ENCODE measurements around the gene IL23R.

IL23R gene

DNA sequence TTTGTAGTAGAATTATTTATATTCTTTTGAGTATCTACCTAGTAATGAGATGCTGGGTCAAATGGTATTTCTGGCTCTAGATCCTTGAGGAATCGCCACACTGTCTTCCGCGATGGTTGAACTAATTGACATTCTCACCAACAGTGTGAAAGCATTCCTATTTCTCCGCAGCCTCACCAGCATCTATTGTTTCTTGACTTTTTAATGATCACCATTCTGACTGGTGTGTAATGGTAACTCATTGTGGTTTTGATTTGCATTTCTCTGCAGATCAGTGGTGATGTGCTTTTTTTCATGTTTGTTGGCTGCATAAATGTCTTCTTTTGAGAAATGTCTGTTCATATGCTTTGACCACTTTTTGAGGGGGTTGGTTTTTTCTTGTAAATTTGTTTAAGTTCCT lies 15.3 kb upstream of the IL23R start:
- no peak for DNase-seq (ENCODE audit: extremely low read depth, low read depth)
- TF ChIP-seq, protein P1, sequence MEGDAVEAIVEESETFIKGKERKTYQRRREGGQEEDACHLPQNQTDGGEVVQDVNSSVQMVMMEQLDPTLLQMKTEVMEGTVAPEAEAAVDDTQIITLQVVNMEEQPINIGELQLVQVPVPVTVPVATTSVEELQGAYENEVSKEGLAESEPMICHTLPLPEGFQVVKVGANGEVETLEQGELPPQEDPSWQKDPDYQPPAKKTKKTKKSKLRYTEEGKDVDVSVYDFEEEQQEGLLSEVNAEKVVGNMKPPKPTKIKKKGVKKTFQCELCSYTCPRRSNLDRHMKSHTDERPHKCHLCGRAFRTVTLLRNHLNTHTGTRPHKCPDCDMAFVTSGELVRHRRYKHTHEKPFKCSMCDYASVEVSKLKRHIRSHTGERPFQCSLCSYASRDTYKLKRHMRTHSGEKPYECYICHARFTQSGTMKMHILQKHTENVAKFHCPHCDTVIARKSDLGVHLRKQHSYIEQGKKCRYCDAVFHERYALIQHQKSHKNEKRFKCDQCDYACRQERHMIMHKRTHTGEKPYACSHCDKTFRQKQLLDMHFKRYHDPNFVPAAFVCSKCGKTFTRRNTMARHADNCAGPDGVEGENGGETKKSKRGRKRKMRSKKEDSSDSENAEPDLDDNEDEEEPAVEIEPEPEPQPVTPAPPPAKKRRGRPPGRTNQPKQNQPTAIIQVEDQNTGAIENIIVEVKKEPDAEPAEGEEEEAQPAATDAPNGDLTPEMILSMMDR (IDR thresholded peaks at IDR 0.05; ENCODE audit: low read depth, low read length): no peak

DNA sequence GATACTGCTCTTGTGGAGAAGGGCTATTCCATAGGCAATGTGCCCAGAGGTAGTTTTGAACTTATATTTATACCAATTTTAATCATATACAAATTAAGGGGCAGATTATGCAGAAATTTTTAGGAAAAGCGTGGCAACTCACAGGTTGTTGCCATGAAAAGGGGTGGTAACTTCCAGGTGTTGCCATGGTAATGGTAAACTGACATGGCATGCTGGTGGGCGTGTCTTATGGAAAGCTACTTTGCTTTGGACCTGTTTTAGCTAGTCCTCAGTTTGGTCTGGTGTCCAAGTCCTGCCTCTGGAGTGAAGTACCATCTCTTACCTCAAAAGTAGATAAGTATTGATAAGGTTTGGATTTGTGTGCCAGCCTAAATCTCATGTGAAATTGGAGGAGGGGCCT lies 7.9 kb upstream of the IL23R start:
- no peak for DNase-seq (ENCODE audit: extremely low read depth, low read depth)
- TF ChIP-seq, protein P1 (IDR thresholded peaks at IDR 0.05; ENCODE audit: low read depth, low read length): no peak

DNA sequence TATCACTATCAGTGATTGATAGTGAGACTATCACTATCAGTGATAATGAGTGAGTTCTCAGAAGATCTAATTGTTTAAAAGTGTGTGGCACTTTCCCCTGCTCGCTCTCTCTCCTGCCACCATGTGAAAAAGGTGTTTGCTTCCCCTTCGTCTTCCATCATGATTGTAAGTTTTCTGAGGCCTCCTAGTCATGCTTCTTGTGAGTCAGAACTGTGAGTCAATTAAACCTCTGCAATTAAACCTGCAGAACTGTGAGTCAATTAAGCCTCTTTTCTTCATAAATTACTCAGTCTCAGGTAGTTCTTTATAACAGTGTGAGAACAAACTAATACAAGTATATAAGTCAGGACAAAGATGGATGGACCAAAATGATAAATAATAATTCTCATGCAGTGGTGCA lies 7.0 kb upstream of the IL23R start:
- TF ChIP-seq, protein P1 (IDR thresholded peaks at IDR 0.05; ENCODE audit: low read depth, low read length): no peak
- no peak for DNase-seq (ENCODE audit: extremely low read depth, low read depth)

DNA sequence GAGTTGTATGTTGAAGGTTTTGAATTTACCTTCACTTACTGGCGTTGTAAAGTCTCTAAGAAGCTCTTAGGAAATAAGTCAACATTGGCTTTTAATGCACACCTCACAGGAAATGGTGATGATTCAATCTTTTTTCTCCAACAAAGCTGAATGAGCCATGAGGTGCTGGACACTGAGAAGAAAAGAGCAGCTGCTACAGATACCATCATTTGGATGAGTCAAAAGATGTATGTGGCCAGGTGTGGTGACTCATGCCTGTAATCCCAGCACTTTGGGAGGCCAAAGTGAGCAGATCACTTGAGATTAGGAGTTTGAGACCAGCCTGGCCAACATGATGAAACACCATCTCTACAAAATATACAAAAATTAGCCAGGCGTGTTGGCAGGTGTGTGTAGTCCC lies 3.3 kb upstream of the IL23R start:
- TF ChIP-seq, protein P1 (IDR thresholded peaks at IDR 0.05; ENCODE audit: low read depth, low read length): no peak
- DNase-seq (ENCODE audit: extremely low read depth, low read depth): no peak

DNA sequence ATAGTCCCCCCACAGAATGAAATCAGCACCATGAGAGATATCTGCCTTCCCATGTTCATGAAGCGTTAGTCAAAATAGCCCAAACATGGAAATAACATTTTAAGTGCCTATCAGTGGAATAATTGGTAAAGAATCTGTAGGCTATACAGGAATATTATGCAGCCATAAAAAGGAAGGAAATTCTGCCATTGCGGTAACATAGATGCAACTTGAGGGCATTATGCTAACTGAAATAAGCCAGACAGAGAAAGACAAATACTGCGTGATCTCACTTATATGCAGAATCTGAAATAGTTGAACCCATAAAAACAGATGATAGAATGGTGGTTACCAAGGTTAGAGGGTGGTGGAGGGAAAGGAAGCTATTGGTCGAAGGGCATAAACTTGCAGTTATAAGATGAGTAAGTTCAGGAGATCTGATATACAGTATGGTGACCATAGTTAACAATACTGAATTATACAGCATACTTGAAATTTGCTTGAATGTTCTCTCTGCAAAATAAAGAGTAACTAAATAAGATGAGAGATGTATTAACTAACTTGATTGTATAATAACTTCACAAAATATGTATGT lies 699 bp upstream of the IL23R start:
- no peak for DNase-seq (ENCODE audit: extremely low read depth, low read depth)
- TF ChIP-seq, protein P1 (IDR thresholded peaks at IDR 0.05; ENCODE audit: low read depth, low read length): no peak

DNA sequence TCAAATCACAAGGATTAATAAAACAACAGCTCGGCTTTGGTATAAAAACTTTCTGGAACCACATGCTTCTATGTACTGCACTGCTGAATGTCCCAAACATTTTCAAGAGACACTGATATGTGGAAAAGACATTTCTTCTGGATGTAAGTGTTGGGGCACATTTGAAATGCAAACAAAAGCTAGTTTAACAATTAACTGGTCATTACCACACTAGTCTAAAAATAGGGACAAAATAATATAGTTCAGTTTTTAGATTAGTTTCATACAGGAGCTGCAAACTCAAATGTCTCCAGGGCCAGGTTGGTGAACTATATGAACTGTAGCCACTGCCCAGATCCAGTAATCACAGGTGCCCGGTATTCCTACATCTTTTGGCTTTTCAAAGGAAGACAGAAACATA lies 3.2 kb downstream of the IL23R start:
- TF ChIP-seq, protein P1 (IDR thresholded peaks at IDR 0.05; ENCODE audit: low read depth, low read length): no peak
- DNase-seq (ENCODE audit: extremely low read depth, low read depth): no peak

DNA sequence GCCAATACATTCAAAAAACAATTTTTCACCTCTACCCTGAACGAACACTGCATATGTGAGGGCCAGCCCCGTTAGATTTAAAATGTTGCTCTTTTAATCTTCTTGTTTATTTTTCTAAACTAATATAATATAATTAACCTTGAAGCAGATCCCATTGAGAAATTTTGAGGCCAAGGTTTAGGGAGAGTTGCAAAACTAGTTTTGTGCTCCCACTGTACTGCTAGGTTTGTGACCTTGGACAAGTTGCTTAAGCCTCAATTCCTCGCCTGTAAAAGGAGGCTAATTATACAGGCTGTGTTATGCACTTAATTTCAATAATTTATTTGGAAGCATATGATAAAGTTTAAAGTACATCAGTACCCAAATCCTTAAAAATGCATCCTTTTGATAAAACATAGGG lies 3.7 kb downstream of the IL23R start:
- no peak for DNase-seq (ENCODE audit: extremely low read depth, low read depth)
- TF ChIP-seq, protein P1 (IDR thresholded peaks at IDR 0.05; ENCODE audit: low read depth, low read length): no peak

All from AG09319 (cell line).